OCI-LY1 (cell line): ENCODE measurements around the gene ARHGAP6.

Experiments used
- CTCF ChIP-seq: fragments of 200-600 bp; sonication (generic), shearing (Covaris generic); IDR thresholded peaks from 2 replicates; pipeline ENCODE4 v1.5.1; 2017; ENCODE audit warnings: mild to moderate bottlenecking, antibody characterized with exemption, low read length, moderate library complexity, mixed read lengths
- EZH2 ChIP-seq: fragments of 200-600 bp; sonication (generic), shearing (Covaris generic); IDR thresholded peaks from 2 replicates; pipeline ENCODE4 v1.8.0; 2017; ENCODE audit warnings: borderline replicate concordance, mixed run types, mild to moderate bottlenecking, antibody characterized with exemption, low read length, moderate library complexity, mixed read lengths

DNA sequence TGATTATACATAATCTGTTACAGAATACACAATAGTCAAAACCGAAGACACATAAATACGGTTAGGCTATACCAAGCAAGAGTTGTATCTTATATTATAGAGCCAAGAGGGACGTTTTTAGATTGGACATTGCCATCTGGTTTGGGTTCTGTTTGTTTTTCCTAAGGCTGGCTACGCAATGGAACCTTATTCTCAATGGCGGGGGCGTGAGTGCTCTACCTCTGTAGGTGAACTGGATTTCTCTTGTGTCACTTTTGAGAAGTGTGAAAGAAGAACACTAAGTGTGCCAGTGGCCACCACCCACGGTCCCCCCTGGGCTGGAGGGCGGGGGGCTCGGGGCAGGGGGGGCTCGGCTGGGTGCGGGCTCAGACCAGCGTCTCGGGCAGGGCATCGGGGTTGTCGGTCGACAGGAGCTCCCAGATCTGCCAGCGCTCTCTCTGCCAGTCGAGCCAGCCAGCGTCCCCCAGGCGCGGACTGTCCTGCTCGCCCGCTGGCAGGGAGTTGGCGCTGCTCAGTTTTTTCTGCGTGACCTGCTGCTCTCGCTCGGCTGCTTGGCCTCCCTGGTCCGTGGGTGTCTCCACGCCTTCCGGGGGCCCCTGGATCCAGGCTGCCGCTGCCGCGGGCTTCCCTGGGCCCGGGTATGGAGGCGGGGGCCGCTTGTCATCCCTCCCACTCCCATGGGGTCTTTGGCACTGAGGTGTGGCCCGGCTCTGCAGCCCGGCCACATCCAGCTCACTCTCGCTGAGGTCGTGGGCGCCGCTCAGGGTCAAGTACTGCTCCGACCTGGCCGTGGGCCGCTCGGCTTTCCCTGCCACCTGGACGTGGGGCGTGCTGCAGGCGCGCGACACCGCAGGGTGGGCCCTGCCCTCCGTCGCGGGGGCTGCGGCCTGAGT lies 527.0 kb downstream of the ARHGAP6 start:
- TF ChIP-seq CTCF, result no peak
- TF ChIP-seq EZH2, result no peak
